PC-3 (cell line): ENCODE data around the gene MYO1F.

Experiments
- CTCF ChIP-seq: fragments of 300-600 bp; sonication (generic); conservative IDR thresholded peaks from 2 replicates; pipeline ENCODE4 v1.5.1; 2017; ENCODE audit warnings: antibody characterized with exemption, low read depth, mild to moderate bottlenecking, low read length
- EZH2phosphoT487 ChIP-seq: fragments of 300-600 bp; sonication (generic); IDR thresholded peaks from 2 replicates; pipeline ENCODE4 v1.6.1; 2018; ENCODE audit warnings: mild to moderate bottlenecking, antibody characterized with exemption, low read length, borderline replicate concordance

GRCh38 chr19:8512115-8512967 lies 64.9 kb downstream of the MYO1F start:
- TF ChIP-seq CTCF (no peak), EZH2phosphoT487 (no peak)
